NCI-H524 (cell line): Measurements from ENCODE around the gene OR6Y1.

Experiments
- DNase-seq, 2 experiments: peaks; one replicate each; lab custom pipeline; 2025; lab: John Stamatoyannopoulos, UW

Gene OR6Y1

DNA sequence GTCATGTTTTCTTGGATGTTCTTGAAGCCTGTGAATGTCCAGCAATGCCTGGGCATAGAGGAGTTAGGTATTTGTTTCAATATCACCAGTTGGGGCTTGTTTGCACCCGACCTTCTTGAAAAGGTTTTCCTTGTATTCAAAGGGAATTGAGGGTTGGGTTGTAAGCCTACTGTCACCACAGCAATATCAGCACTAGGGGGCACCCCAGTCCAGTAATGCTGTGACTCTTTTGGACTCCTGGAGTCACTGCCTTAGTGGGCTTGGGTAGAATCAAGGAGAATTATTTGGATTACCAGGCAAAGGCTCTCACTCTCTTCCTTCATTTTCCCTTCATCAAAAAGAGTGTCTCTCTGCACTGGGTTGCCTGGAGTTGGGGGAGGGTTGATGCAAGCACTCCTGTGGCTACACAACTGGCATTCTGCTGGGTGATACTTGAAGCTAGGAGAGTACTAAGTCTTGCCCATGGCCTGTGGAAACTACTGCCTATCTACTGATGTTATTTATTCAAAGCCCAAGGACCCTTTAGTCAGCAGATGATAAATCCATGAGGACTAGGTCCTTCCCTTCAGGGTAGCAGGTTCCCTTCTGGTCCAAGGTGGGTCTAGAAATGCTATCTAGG lies 47.7 kb downstream of the OR6Y1 start:
- DNase-seq: no peak

GRCh38 chr1:158496374-158496773 lies 57.8 kb downstream of the OR6Y1 start:
- no peak for DNase-seq

DNA sequence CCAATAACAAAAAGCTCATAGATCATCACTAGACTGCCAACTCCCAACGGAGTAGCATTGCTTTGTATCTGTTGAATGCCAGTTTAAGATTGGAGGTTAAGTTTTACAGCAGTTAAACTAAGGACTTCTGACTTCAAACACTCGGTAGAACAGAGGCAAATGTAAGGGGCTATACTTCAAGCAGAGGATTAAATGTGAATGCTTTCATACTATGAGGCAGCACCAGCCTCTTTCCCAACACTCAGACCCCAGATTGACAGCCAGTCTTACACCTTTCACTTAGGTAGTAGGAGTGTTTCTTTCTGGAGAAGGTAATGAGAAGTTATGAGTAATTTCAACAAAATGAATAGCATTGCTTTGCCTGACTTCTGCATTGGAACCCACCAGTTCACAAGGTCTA lies 59.4 kb downstream of the OR6Y1 start:
- no peak for DNase-seq
